NCI-H187 treated with DMSO at 0.1 percent for 48 hours (cell line): ENCODE measurements around the gene CORO1C.

Experiments
- DNase-seq: peaks from one replicate; lab custom pipeline; 2025; lab: John Stamatoyannopoulos, UW

Gene CORO1C

GRCh38 chr12:108615918-108616317 lies 115.4 kb downstream of the CORO1C start:
- no peak for DNase-seq

GRCh38 chr12:108614639-108615038 lies 116.7 kb downstream of the CORO1C start:
- no peak for DNase-seq

- DNase-seq = no peak
These were observed 117.3 kb downstream of the CORO1C start for GRCh38 chr12:108614041-108614440.

GRCh38 chr12:108613548-108613947 lies 117.8 kb downstream of the CORO1C start:
- no peak for DNase-seq

- no peak for DNase-seq
These were observed 118.5 kb downstream of the CORO1C start for GRCh38 chr12:108612788-108613282.

- no peak for DNase-seq
These were observed 119.4 kb downstream of the CORO1C start for GRCh38 chr12:108611884-108612415.

- no peak for DNase-seq
These were observed 120.3 kb downstream of the CORO1C start for GRCh38 chr12:108610856-108611605.

- DNase-seq = no peak
These were observed 120.9 kb downstream of the CORO1C start for GRCh38 chr12:108610336-108610815.

GRCh38 chr12:108609537-108610335 lies 121.6 kb downstream of the CORO1C start:
- DNase-seq = no peak

GRCh38 chr12:108608616-108609015 lies 122.7 kb downstream of the CORO1C start:
- no peak for DNase-seq

GRCh38 chr12:108607981-108608600 lies 123.2 kb downstream of the CORO1C start:
- no peak for DNase-seq

- DNase-seq = no peak
These were observed 124.8 kb downstream of the CORO1C start for GRCh38 chr12:108606492-108606891.

GRCh38 chr12:108605690-108606406 lies 125.5 kb downstream of the CORO1C start:
- DNase-seq = no peak

- DNase-seq = no peak
These were observed 126.2 kb downstream of the CORO1C start for GRCh38 chr12:108605000-108605689.

- no peak for DNase-seq
These were observed 126.9 kb downstream of the CORO1C start for GRCh38 chr12:108604208-108604941.

GRCh38 chr12:108603743-108604142 lies 127.6 kb downstream of the CORO1C start:
- no peak for DNase-seq

GRCh38 chr12:108602976-108603704 lies 128.2 kb downstream of the CORO1C start:
- DNase-seq = no peak

- DNase-seq = no peak
These were observed 129.1 kb downstream of the CORO1C start for GRCh38 chr12:108602209-108602705.

- no peak for DNase-seq
These were observed 130.7 kb downstream of the CORO1C start for GRCh38 chr12:108600702-108601007.
